Ovary (tissue), 3 donors: ENCODE data around the gene CCDC7.
"Not testable (repeated sequence)": the region's sequence is repeated elsewhere in the genome, so short reads cannot be mapped to it uniquely, and the experiment has no call there.

Experiments
- CTCF ChIP-seq, 3 donors: fragments of 450-650 bp in 2 of 3; fragments of 200-600 bp in 1 of 3; IDR thresholded peaks; one replicate each; pipeline versions ENCODE4 v1.5.1 to v1.8.0; 2016 to 2022; ENCODE audit warnings: antibody characterized with exemption in 3 of 3, mild to moderate bottlenecking in 1 of 3
- POLR2A ChIP-seq: fragments of 450-650 bp; IDR thresholded peaks from one replicate; pipeline ENCODE4 v1.6.1; 2017; ENCODE audit warnings: antibody characterized with exemption, mild to moderate bottlenecking, moderate library complexity
- donor health status: DM: no; HTN: no; CAD: no.

- TF ChIP-seq CTCF (IDR thresholded peaks at IDR 0.05); POLR2A: not testable (repeated sequence)
These were observed 351.5 kb downstream of the CCDC7 start for GRCh38 chr10:32797393-32797792.
